SK-N-SH treated with all-trans-retinoic acid at 6 μM for 48 hours (cell line): Measurements from ENCODE around the gene AGO1.

Source experiments
- CSDC2 ChIP-seq: fragments of 250-450 bp; sonication (Bioruptor Pico); IDR thresholded peaks from 2 replicates; pipeline ENCODE4 v1.5.0; 2020; ENCODE audit warnings: mild to moderate bottlenecking, moderate library complexity
- ZFP3 ChIP-seq: fragments of 250-450 bp; sonication (Bioruptor Pico); IDR thresholded peaks from 2 replicates; pipeline ENCODE4 v1.5.0; 2020; ENCODE audit warnings: mild to moderate bottlenecking, moderate library complexity
- ZNF8 ChIP-seq: fragments of 450-650 bp; formaldehyde crosslinking; IDR thresholded peaks from 2 replicates; pipeline ENCODE4 v1.5.0; 2020; ENCODE audit warnings: mild to moderate bottlenecking, moderate library complexity

GRCh38 chr1:35860696-35861095, 22.3 kb upstream of the AGO1 start:
- TF ChIP-seq ZFP3 (CRISPR knock-in tag) (no peak), ZNF8 (no peak), CSDC2 (CRISPR knock-in tag) (no peak)
